B cell (primary cell): ENCODE measurements around the gene USP36. TPM values are rescaled to one million over a fixed set of nuclear protein-coding genes. Genes with fewer than 3 reads are reported as not detected.

Experiments
- ATAC-seq: fragments of 200-7000 bp; cut with Tn5 transposase; one replicate; pipeline ENCODE4 v1.10.0; 2021; ENCODE audit warnings: low read depth, mild to moderate bottlenecking, moderate number of reproducible peaks, moderate library complexity
- CTCF ChIA-PET: fragments of 350-600 bp; sonication (Branson Sonifier 250); formaldehyde crosslinking; loops from one replicate; lab custom pipeline; 2021; ENCODE audit warnings: antibody characterized with exemption, inconsistent platforms; lab: Charles Lee
- POLR2A ChIA-PET: fragments of 350-600 bp; sonication (Branson Sonifier 250); formaldehyde crosslinking; loops from one replicate; lab custom pipeline; 2021; ENCODE audit warnings: antibody characterized with exemption; lab: Charles Lee
- DNase-seq: peaks from one replicate; pipeline ENCODE4 v3.0.0; 2013
- H2AFZ ChIP-seq: 2 replicates; pipeline ENCODE4 v1.6.1; 2012; ENCODE audit warnings: mild to moderate bottlenecking, low read depth, low read length; ENCODE audit not compliant: insufficient read depth, poor library complexity, severe bottlenecking
- H3K27ac ChIP-seq, 2 donors: 1 replicate in 1 of 2; 2 replicates in 1 of 2; pipeline ENCODE4 v1.5.1; 2012 to 2013; ENCODE audit warnings: low read length in 2 of 2, mild to moderate bottlenecking in 2 of 2, moderate library complexity in 1 of 2
- H3K27me3 ChIP-seq, 4 experiments: fragments of 200-600 bp in 1 of 4; sonication (generic) in 1 of 4; replicated peaks in 1 of 4; 1 replicate in 2 of 4; 2 replicates in 2 of 4; pipeline versions ENCODE4 v1.6.1 to v1.7.0; 2013 to 2016; ENCODE audit warnings: low read length in 3 of 4, mild to moderate bottlenecking in 2 of 4, mixed read lengths in 1 of 4, moderate library complexity in 1 of 4; ENCODE audit not compliant: insufficient read depth in 4 of 4, control insufficient read depth in 3 of 4; ENCODE audit errors: control extremely low read depth in 1 of 4
- H3K36me3 ChIP-seq, 2 experiments: replicated peaks in 1 of 2; 1 replicate in 1 of 2; 2 replicates in 1 of 2; pipeline versions ENCODE4 v1.6.1 to v1.7.1; 2013; ENCODE audit warnings: low read length in 1 of 2; ENCODE audit not compliant: insufficient read depth in 2 of 2, control insufficient read depth in 1 of 2; ENCODE audit errors: control extremely low read depth in 1 of 2, extremely low read depth in 1 of 2
- H3K4me1 ChIP-seq, 2 donors: fragments of 200-600 bp in 1 of 2; sonication (generic) in 1 of 2; 1 replicate in 1 of 2; 2 replicates in 1 of 2; pipeline versions ENCODE4 v1.5.1 to v1.6.1; 2013 to 2017; ENCODE audit warnings: low read length in 2 of 2; ENCODE audit not compliant: control insufficient read depth in 2 of 2, insufficient read depth in 2 of 2
- H3K4me2 ChIP-seq: replicated peaks from 2 replicates; pipeline ENCODE3; 2012; ENCODE audit warnings: mild to moderate bottlenecking, low read depth, low read length; ENCODE audit not compliant: poor library complexity, severe bottlenecking
- H3K4me3 ChIP-seq, 5 experiments: fragments of 200-600 bp in 1 of 5; sonication (generic) in 1 of 5; 1 replicate in 3 of 5; 2 replicates in 2 of 5; pipeline versions ENCODE4 v1.5.1 to v1.7.0; 2011 to 2016; ENCODE audit warnings: low read length in 4 of 5, mild to moderate bottlenecking in 4 of 5, low read depth in 2 of 5, control low read depth in 1 of 5, moderate library complexity in 1 of 5; ENCODE audit not compliant: insufficient read depth in 1 of 5; ENCODE audit errors: control extremely low read depth in 1 of 5, extremely low read depth in 1 of 5
- H3K79me2 ChIP-seq: fragments of 200-600 bp; sonication (generic); one replicate; pipeline ENCODE4 v1.6.0; 2016; ENCODE audit warnings: low read length; ENCODE audit not compliant: control insufficient read depth, insufficient read depth
- H3K9ac ChIP-seq: fragments of 200-600 bp; sonication (generic); 2 replicates; pipeline ENCODE4 v1.6.1; 2017; ENCODE audit warnings: mild to moderate bottlenecking, low read length, moderate library complexity
- H3K9me3 ChIP-seq, 3 donors: one replicate each; pipeline versions ENCODE4 v1.6.1 to v1.7.1; 2013; ENCODE audit warnings: low read length in 2 of 3; ENCODE audit not compliant: control insufficient read depth in 2 of 3, insufficient read depth in 1 of 3; ENCODE audit errors: control extremely low read depth in 1 of 3
- H4K20me1 ChIP-seq: 2 replicates; pipeline ENCODE4 v1.6.0; 2012; ENCODE audit warnings: mild to moderate bottlenecking, low read length; ENCODE audit not compliant: insufficient read depth, control insufficient read depth, poor library complexity, severe bottlenecking
- H3K27ac Mint-ChIP-seq: one replicate; pipeline ENCODE4 v1.8.0; 2021; ENCODE audit warnings: mixed read lengths
- H3K27me3 Mint-ChIP-seq: one replicate; pipeline ENCODE4 v1.8.0; 2021; ENCODE audit warnings: mixed read lengths
- H3K4me1 Mint-ChIP-seq: one replicate; pipeline ENCODE4 v1.8.0; 2021; ENCODE audit warnings: mixed read lengths
- H3K4me3 Mint-ChIP-seq: one replicate; pipeline ENCODE4 v1.8.0; 2021; ENCODE audit warnings: mixed read lengths
- H3K9me3 Mint-ChIP-seq: one replicate; pipeline ENCODE4 v1.8.0; 2022; ENCODE audit warnings: mixed read lengths; ENCODE audit not compliant: insufficient read depth
- EZH2 ChIP-seq: IDR thresholded peaks from 2 replicates; pipeline ENCODE4 v1.6.1; 2012; ENCODE audit warnings: borderline replicate concordance, low read depth, mild to moderate bottlenecking, moderate library complexity, low read length; ENCODE audit not compliant: insufficient read depth, poor library complexity, severe bottlenecking
- WGBS: methylation state at CpG from one replicate; pipeline ENCODE4 v1.1.5; 2013; ENCODE audit warnings: missing lambda C conversion rate; ENCODE audit not compliant: insufficient coverage; 5-methylcytosine and 5-hydroxymethylcytosine counted together
- intact Hi-C: fragments of 100-400 bp; cut with micrococcal nuclease; formaldehyde crosslinking; loops from one replicate; pipeline ENCODE4 v1.10.0; 2022
- polyA plus RNA-seq: library from polyadenylated mRNA; depleted of rRNA; stranded (reverse); fragments of >200 nt; gene quantifications from 2 replicates; pipeline ENCODE4 v1.2.3, GENCODE V29; 2012
- total RNA-seq, 2 donors: library from RNA; stranded (reverse); fragments of 120-200 nt in 1 of 2; gene quantifications; 1 replicate in 1 of 2; 2 replicates in 1 of 2; pipeline versions ENCODE4 v1.2.3 to v1.2.4, GENCODE V29; 2013 to 2022
- TF ChIP-seq, protein P1 (sequence below): fragments of 200-600 bp; IDR thresholded peaks from one replicate; pipeline ENCODE4 v1.8.0; 2022; ENCODE audit warnings: antibody characterized with exemption, mild to moderate bottlenecking

USP36 gene
- total and polyA plus RNA-seq, 2 donors (not counting 1 experiment from before 2014, with no cell fraction given): 52.2 to 137 TPM

DNA sequence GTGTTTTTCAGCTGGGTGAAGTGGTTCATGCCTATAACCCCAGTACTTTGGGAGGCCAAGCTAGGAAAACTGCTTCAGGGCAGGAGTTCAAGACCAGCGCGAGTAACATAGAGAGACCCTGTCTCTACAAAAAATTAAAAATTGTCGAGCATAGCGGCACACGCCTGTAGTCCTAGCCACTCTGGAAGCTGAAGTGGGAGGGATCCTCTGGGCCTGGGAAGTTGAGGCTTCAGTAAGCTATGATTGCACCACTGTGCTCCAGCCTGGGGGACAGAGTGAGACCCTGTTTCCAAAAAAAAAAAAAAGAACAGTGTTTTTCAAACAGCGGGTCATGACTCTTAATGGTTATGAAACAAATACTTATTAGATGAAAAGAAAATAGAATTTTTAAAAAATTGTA is 56.3 kb downstream of the USP36 start:
- intact Hi-C loops: loop anchor here (5.0 kb wide), 1 partner anchor 77 kb away; no protein-coding TSS in a partner anchor
- Histone ChIP-seq H3K4me2 (no peak overlapping the region), H3K4me1 (peaks cover 12 to 27% of the 10 kb centered on the region in 2 donors), H3K27me3 (no peaks in the 10 kb centered on the region), H3K36me3 (no peaks in the 10 kb centered on the region), H3K4me3 (no peak overlapping the region), H3K9me3 (no peaks in the 10 kb centered on the region), H3K9ac (no peak overlapping the region), H2AFZ (no peak overlapping the region), H4K20me1 (no peaks in the 10 kb centered on the region), H3K79me2 (peaks cover 32% of the 10 kb centered on the region), H3K27ac (no peak overlapping the region)
- no peaks in the 10 kb centered on the region for H3K9me3 Mint-ChIP-seq
- ChIA-PET POLR2A (interaction anchor here (1.1 kb wide), 1 partner anchor 49 kb away, joined by 4 read pairs; no protein-coding TSS in a partner anchor), CTCF (interaction anchor here (0.6 to 1.2 kb wide), 6 partner anchors 14 to 77 kb away, joined by 3 to 4 read pairs (median 4); no protein-coding TSS in a partner anchor)
- no peak for TF ChIP-seq EZH2
- TF ChIP-seq, protein P1, sequence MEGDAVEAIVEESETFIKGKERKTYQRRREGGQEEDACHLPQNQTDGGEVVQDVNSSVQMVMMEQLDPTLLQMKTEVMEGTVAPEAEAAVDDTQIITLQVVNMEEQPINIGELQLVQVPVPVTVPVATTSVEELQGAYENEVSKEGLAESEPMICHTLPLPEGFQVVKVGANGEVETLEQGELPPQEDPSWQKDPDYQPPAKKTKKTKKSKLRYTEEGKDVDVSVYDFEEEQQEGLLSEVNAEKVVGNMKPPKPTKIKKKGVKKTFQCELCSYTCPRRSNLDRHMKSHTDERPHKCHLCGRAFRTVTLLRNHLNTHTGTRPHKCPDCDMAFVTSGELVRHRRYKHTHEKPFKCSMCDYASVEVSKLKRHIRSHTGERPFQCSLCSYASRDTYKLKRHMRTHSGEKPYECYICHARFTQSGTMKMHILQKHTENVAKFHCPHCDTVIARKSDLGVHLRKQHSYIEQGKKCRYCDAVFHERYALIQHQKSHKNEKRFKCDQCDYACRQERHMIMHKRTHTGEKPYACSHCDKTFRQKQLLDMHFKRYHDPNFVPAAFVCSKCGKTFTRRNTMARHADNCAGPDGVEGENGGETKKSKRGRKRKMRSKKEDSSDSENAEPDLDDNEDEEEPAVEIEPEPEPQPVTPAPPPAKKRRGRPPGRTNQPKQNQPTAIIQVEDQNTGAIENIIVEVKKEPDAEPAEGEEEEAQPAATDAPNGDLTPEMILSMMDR: no peak
- no peak overlapping the region for H3K4me3 Mint-ChIP-seq
- H3K4me1 Mint-ChIP-seq: peaks cover 25% of the 10 kb centered on the region
- no peak for DNase-seq
- ATAC-seq: no peak
- no peaks in the 10 kb centered on the region for H3K27me3 Mint-ChIP-seq
- WGBS: 100% methylated on average over 5 of the region's 6 CpGs
- H3K27ac Mint-ChIP-seq: peak overlapping the region; percentile 64

GRCh38 chr17:78783711-78784324 is 56.8 kb downstream of the USP36 start:
- no peak for ATAC-seq
- 78% methylated on average over 6 of the region's 7 CpGs for WGBS
- no peak overlapping the region for H2AFZ ChIP-seq
- H3K9me3 ChIP-seq: no peaks in the 10 kb centered on the region
- no peak for DNase-seq
- ChIA-PET POLR2A (no interaction called here), CTCF (interaction anchor here (0.6 to 1.2 kb wide), 3 partner anchors 15 to 77 kb away, joined by 3 read pairs; no protein-coding TSS in a partner anchor)
- intact Hi-C loops: loop anchor here (5.0 kb wide), 1 partner anchor 77 kb away; no protein-coding TSS in a partner anchor
- Mint-ChIP-seq H3K4me1 (peaks cover 27% of the 10 kb centered on the region), H3K9me3 (no peaks in the 10 kb centered on the region), H3K27ac (peak overlapping the region; percentile 64), H3K27me3 (no peaks in the 10 kb centered on the region), H3K4me3 (peak overlapping the region; percentile 46)
- H3K4me3 ChIP-seq: no peak overlapping the region
- H4K20me1 ChIP-seq: no peaks in the 10 kb centered on the region
- peaks cover 37% of the 10 kb centered on the region for H3K79me2 ChIP-seq
- no peaks in the 10 kb centered on the region for H3K27me3 ChIP-seq
- TF ChIP-seq, protein P1: no peak
- TF ChIP-seq EZH2: no peak
- no peak overlapping the region for H3K27ac ChIP-seq
- peaks cover 0 to under 1% of the 10 kb centered on the region in 2 experiments for H3K36me3 ChIP-seq
- no peak overlapping the region for H3K4me2 ChIP-seq
- H3K4me1 ChIP-seq: peaks cover 17 to 28% of the 10 kb centered on the region in 2 donors
- H3K9ac ChIP-seq: no peak overlapping the region
